Putamen (tissue), 1 donor: ENCODE measurements around the gene EMP2.
"Not testable (repeated sequence)": the region's sequence is repeated elsewhere in the genome, so short reads cannot be mapped to it uniquely, and the experiment has no call there.

Experiments used
- DNase-seq: peaks from one replicate; pipeline ENCODE4 v3.0.0-alpha.2; 2016; ENCODE audit warnings: low spot score

Gene EMP2

DNA sequence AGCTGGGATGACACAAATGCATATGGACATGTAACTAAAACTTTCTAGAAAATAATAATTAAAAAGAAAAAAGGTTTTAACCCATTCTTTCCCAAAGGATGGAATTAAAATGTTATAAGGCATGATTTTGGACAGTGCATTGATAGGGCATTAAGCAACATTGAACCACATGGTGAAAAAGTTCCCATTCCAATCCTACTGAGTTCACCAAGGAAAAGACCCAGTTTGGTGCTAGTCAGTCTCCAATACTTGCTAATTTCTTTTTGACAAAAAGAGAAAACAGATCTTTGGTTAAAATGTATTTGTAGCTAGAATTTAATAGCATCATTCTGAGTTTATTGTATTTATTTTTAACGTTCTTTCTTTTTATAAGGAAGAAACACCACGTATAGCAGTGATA is 28.1 kb downstream of the EMP2 start:
- DNase-seq: no peak

GRCh38 chr16:10551881-10552280 is 28.5 kb downstream of the EMP2 start:
- no peak for DNase-seq

DNA sequence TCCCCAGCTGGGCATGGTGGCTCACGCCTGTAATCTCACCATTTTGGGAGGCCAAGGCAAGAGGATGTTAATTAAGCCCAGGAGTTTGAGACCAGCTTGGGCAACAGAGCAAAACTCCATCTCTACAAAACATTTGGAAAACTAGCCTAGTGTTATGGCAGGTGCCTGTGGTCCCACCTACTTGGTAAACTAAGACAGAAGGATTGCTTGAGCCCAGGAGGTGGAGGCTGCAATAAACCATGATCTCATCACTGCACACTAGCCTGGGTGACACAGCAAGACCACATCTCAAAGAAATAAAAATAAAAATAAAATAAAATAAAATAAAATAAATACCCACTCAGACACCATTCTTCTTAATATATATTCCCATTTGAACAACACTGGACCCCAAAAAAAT is 32.0 kb downstream of the EMP2 start:
- no peak for DNase-seq

DNA sequence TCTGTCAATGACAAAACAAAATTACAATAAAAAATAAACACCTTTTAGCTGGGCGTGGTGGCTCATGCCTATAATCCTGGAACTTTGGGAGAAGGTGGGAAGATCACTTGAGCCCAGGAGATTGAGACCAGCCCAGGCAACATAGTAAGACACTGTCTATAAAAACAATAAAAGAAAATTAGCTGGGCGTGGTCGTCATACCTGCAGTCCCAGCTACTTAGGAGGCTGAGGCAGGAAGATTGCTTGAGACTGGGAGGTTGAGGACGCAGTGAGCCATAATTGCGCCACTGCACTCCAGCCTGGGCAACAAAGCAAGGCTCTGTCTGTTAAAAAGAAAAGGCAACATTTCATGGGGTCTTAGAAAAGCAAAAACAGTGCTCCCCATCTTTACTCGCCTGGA is 32.7 kb downstream of the EMP2 start:
- no peak for DNase-seq

DNA sequence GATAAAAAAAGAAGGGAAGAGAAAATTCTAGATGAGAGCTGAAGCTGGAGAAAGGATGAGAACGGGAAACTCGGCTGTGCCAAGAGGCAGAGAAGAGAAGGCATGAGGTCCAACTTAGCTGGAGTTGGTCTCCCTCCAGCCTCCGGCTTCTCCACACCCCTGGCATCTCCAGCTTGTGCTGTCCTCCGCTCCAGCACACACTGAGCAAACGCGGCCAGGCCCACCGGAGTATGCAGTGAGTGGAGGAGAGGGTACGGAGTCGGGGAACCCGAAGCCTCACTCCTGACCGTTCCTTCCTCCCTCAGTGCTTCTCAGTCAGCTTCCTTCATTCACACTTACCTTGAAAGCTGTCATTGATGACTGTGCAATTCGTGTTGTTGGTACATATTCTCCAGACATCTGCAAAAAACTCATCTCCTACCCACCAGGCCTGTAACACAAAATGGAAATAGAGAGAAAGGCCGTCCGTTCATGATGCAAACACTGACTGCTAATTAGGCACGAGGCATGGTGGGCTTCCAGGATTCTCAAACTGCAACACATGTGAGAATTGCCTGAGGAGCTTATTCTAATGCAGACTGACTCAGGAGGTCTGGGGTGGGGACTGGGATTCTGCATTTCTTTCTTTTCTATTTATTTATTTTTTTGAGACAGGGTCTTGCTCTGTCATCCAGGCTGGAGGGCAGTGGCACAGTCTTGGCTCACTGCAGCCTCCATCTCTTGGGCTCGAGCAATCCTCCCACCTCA is 37.0 kb downstream of the EMP2 start:
- no peak for DNase-seq

DNA sequence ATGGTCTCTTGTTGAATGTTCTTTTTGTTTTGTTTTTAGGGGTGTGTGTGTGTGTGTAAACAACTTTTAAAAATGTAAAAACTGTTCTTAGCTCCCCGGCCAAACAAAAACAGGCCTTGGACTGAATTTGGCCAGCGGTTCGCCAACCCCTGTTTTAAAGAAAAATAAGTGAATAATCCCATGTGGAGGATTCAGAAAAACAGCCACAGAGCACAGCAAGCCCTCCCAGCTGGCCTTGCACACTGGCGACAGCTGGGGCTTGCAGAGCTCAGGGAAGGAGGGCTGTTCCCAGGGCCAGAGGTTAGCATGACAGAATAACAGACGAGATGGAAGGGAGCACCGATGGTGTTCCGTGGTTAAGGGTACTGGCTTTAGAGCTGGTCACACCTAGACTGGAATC is 39.0 kb downstream of the EMP2 start:
- no peak for DNase-seq

DNA sequence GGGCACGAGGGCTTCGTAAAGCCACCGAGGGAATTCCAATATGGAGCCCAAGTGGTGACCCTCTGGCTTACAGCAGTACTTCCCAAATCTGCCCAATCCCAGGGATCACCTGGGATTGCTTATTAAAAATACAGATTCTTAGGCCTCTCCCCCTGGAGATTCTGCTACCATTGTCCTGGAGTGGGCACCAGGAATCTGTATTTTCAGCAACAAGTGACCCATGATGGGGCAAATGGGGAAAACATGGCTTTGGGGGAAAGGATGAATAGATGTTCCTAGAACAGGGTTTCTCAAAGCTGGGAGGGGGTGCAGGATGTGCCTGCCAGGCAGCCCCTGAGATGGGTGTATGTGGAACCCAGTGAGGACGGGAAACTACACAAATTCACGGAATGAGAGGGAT is 40.6 kb downstream of the EMP2 start:
- no peak for DNase-seq

DNA sequence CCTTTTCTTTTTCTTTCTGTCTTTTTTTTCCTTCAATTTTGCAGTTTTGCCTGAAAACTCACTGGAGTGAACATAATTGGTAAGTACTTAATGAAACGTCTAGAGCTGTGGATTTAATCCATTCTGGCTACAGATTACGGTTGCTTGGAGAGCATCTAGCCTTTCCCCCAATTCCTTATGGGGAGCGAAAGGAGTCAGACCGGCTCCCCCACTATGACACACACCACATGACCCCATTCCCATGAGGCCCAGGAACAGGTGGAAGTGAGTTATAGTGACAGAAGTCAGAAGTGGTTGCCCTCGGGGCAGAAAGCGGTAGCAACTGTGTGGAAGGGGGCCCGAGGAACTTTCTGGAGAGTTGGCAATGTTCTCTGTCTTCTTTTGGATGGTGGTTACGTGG is 41.2 kb downstream of the EMP2 start:
- no peak for DNase-seq

GRCh38 chr16:10538583-10538982 is 41.8 kb downstream of the EMP2 start:
- DNase-seq: no peak

DNA sequence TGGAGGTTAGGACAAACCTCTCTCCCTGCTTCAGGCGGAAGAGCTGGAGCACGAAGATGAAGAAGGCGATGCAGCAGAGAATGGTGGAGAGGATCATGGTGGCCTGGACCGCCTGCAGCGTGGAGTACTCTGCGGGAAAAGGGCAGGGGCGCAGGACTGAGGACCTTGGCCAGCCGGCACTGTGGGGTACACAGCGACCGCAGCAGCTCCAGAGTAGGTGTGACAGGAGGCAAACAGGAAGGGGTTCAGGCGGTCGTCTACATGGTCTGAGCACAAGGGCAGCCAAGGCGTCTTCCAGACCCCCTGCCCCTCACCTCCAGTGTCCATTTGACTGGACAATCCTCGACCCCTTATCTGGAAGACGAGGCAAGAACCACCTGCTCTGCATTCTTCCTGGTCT is 42.5 kb downstream of the EMP2 start:
- DNase-seq: no peak

GRCh38 chr16:10536814-10537389 is 43.5 kb downstream of the EMP2 start:
- DNase-seq: no peak

GRCh38 chr16:10536328-10536727 is 44.1 kb downstream of the EMP2 start:
- not testable (repeated sequence) for DNase-seq

GRCh38 chr16:10535461-10535860 is 44.9 kb downstream of the EMP2 start:
- no peak for DNase-seq

DNA sequence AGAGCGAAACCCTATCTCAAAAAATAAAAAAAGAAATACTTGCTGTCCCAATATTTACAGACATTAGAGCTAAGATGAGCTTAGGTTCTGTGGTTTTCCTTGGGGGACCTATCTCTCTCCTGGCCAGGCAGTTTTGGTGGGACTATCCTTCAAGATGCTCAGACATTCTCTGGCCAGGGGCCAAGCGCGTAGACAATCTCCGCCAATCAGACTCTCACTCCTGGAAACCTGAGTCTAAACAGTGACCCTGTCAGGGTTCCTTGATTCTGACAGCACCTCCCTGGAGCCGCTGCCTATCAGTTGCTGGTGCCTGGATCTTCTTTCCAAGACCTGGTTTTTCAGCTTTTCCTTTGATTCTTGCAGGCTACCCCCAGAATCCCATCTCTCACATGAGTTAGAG is 45.6 kb downstream of the EMP2 start:
- DNase-seq: no peak

- DNase-seq: not testable (repeated sequence)
Measured at GRCh38 chr16:10533612-10534011, 46.8 kb downstream of the EMP2 start.

DNA sequence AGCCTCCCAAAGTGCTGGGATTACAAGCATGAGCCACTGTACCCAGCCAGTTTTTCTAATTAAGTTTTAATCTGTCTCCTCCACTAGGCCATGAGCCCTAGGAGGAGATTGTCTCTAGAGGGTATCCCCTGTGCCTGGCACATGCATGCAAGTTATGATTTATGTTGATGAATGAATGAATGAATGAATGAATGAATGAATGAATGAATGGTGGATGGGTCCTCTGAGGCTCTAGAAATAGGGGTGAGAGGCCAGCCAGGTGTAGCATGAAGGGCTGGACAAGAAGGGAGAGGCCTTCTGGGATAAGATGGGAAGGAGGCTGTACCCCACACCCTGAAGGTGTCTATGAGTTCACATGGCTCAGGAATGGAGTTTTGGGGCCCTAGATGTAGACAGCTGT is 48.8 kb downstream of the EMP2 start:
- DNase-seq: no peak

- DNase-seq: no peak
Measured at GRCh38 chr16:10530685-10531084, 49.7 kb downstream of the EMP2 start.

GRCh38 chr16:10529895-10530669 is 50.3 kb downstream of the EMP2 start:
- DNase-seq: no peak

- DNase-seq: no peak
Measured at GRCh38 chr16:10528635-10529034, 51.8 kb downstream of the EMP2 start.

- no peak for DNase-seq
Measured at GRCh38 chr16:10526962-10527361, 53.4 kb downstream of the EMP2 start.

DNA sequence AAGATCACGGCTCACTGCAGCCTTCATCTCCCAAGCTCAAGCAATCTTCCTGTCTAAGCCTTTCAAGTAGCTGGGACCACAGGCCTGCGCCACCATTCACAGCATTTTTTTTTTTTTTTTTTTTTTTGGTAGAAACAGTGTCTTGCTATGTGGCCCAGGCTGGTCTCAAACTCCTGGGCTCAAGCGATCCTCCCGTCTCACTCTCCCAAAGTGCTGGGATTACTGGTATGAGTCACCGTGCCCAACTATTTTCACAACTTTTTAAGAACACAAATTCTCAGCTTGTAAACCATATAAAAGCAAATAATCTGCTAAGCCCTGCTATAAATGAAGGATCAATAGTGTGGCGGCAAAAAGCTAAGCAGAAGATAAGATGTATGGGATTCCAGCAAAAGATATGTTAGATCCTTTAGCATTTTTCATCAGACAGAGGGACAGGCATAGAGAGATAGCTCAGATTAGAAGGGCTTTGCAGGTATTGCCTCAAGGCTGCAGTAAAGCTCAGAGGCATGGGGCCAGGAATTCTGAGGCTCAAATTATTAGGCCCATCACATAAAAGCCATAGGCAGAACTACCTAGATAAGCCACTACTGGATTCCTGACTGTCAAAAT is 55.1 kb downstream of the EMP2 start:
- DNase-seq: no peak

DNA sequence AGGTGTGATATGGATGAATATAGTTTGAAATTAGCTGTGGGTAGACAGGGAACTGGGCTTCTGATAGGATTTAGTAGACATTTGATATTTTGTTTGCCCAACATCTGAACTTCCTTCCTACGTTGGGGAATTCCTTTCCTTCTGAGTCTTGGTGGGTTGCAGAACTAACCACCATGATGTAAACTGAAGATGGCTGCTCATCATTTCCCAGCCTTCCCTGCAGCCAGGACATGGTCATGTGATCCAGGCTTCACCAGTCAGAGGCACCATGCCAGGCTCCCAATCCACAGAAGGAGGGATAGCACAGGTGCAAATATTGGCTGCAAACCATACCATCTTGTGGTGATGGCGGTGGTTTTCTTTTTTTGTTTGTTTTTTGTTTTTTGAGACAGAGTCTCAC is 57.4 kb downstream of the EMP2 start:
- no peak for DNase-seq
